ENCODE measurements around the gene UBE4B.
A peak's percentile ranks its signal among the peaks of the same experiment; 100 is the strongest.
"Not testable (repeated sequence)": the region's sequence is repeated elsewhere in the genome, so short reads cannot be mapped to it uniquely, and the experiment has no call there.

The UBE4B gene

GRCh38 chr1:10196976-10197375, 164.2 kb downstream of the UBE4B start:
- DNase-seq, result no peak
- H3K9me3 Mint-ChIP-seq, result no peaks in the 10 kb centered on the region
- no peaks in the 10 kb centered on the region for H3K4me1 Mint-ChIP-seq
- CTCF ChIA-PET, result no interaction called here
- peaks cover 23% of the 10 kb centered on the region for H3K27me3 Mint-ChIP-seq
- no peak overlapping the region for H3K27ac Mint-ChIP-seq
- H3K36me3 Mint-ChIP-seq, result no peaks in the 10 kb centered on the region
- H3K4me3 Mint-ChIP-seq, result no peak overlapping the region

- no peak for DNase-seq
- Mint-ChIP-seq H3K27me3 (peaks cover 21% of the 10 kb centered on the region), H3K4me1 (no peaks in the 10 kb centered on the region), H3K27ac (no peak overlapping the region), H3K4me3 (no peak overlapping the region), H3K36me3 (no peaks in the 10 kb centered on the region), H3K9me3 (no peaks in the 10 kb centered on the region)
- CTCF ChIA-PET, result interaction anchor here (1.0 to 1.6 kb wide), 2 partner anchors 8 to 9 kb away, joined by 4 to 6 read pairs; partner anchors contain the start of gene KIF1B
Observed at GRCh38 chr1:10200620-10201019, 167.9 kb downstream of the UBE4B start.

GRCh38 chr1:10204003-10204642, 171.4 kb downstream of the UBE4B start:
- Mint-ChIP-seq H3K4me3 (no peak overlapping the region), H3K36me3 (no peaks in the 10 kb centered on the region), H3K27me3 (peaks cover 42% of the 10 kb centered on the region), H3K4me1 (peaks cover under 1% of the 10 kb centered on the region), H3K27ac (no peak overlapping the region), H3K9me3 (no peaks in the 10 kb centered on the region)
- no peak for DNase-seq
- CTCF ChIA-PET, result interaction anchor here (0.7 kb wide), 1 partner anchor 135 kb away, joined by 3 read pairs; no protein-coding TSS in a partner anchor

GRCh38 chr1:10205206-10205605, 172.4 kb downstream of the UBE4B start:
- H3K27ac Mint-ChIP-seq, H3K4me3 Mint-ChIP-seq, H3K4me1 Mint-ChIP-seq, H3K36me3 Mint-ChIP-seq, CTCF ChIA-PET, H3K9me3 Mint-ChIP-seq, DNase-seq: not testable (repeated sequence)
- peaks cover 48% of the 10 kb centered on the region for H3K27me3 Mint-ChIP-seq

- Mint-ChIP-seq H3K36me3 (no peaks in the 10 kb centered on the region), H3K9me3 (no peaks in the 10 kb centered on the region), H3K4me1 (peaks cover 23% of the 10 kb centered on the region), H3K27me3 (peaks cover 46% of the 10 kb centered on the region), H3K27ac (no peak overlapping the region), H3K4me3 (no peak overlapping the region)
- CTCF ChIA-PET, result interaction anchor here (0.8 to 3.3 kb wide), 3 partner anchors 122 to 258 kb away, joined by 3 to 19 read pairs (median 14); no protein-coding TSS in a partner anchor
- no peak for DNase-seq
Observed at GRCh38 chr1:10207810-10208209, 175.1 kb downstream of the UBE4B start.

GRCh38 chr1:10208537-10208936, 175.8 kb downstream of the UBE4B start:
- no peaks in the 10 kb centered on the region for H3K36me3 Mint-ChIP-seq
- H3K9me3 Mint-ChIP-seq, result no peaks in the 10 kb centered on the region
- peak overlapping the region; percentile 34 for H3K4me3 Mint-ChIP-seq
- H3K4me1 Mint-ChIP-seq, result peaks cover 26% of the 10 kb centered on the region
- no peak for DNase-seq
- CTCF ChIA-PET, result interaction anchor here (0.7 to 3.3 kb wide), 7 partner anchors 8 to 132 kb away, joined by 3 to 19 read pairs (median 6); no protein-coding TSS in a partner anchor
- peaks cover 46% of the 10 kb centered on the region for H3K27me3 Mint-ChIP-seq
- no peak overlapping the region for H3K27ac Mint-ChIP-seq

- DNase-seq, result no peak
- peak overlapping the region; percentile 78 for H3K4me3 Mint-ChIP-seq
- CTCF ChIA-PET, result interaction anchor here (0.6 to 3.3 kb wide), 24 partner anchors 8 to 280 kb away, joined by 3 to 19 read pairs (median 4); partner anchors contain the start of gene CENPS
- H3K27me3 Mint-ChIP-seq, result peaks cover 42% of the 10 kb centered on the region
- no peaks in the 10 kb centered on the region for H3K9me3 Mint-ChIP-seq
- H3K27ac Mint-ChIP-seq, result no peak overlapping the region
- no peaks in the 10 kb centered on the region for H3K36me3 Mint-ChIP-seq
- peaks cover 26% of the 10 kb centered on the region for H3K4me1 Mint-ChIP-seq
Observed at GRCh38 chr1:10209590-10209904, 176.8 kb downstream of the UBE4B start.

- DNase-seq, result peak; percentile 96
- CTCF ChIA-PET, result interaction anchor here (0.6 to 3.3 kb wide), 26 partner anchors 9 to 285 kb away, joined by 3 to 19 read pairs (median 5); partner anchors contain the start of genes CENPS and UBE4B
- Mint-ChIP-seq H3K27ac (peak within 1 kb of the TSS; percentile 65), H3K9me3 (no peaks in the 10 kb centered on the region), H3K27me3 (peaks cover 42% of the 10 kb centered on the region), H3K4me3 (peak within 1 kb of the TSS; percentile 78), H3K4me1 (peaks cover 26% of the 10 kb centered on the region), H3K36me3 (no peaks in the 10 kb centered on the region)
Observed at GRCh38 chr1:10209905-10210810, 177.4 kb downstream of the UBE4B start, which contains the start of gene KIF1B. Gene KIF1B, plus strand, starts transcription at chr1:10210570. Its CDS starts 21,759 bp downstream, at chr1:10232329.

GRCh38 chr1:10210841-10211804, 178.4 kb downstream of the UBE4B start:
- CTCF ChIA-PET, result interaction anchor here (0.6 to 3.3 kb wide), 19 partner anchors 9 to 286 kb away, joined by 3 to 19 read pairs (median 5); partner anchors contain the start of genes CENPS and UBE4B
- DNase-seq, result peak; percentile 24
- Mint-ChIP-seq H3K4me3 (peak overlapping the region; percentile 74), H3K9me3 (no peaks in the 10 kb centered on the region), H3K36me3 (no peaks in the 10 kb centered on the region), H3K27ac (peak overlapping the region; percentile 65), H3K4me1 (peaks cover 34% of the 10 kb centered on the region), H3K27me3 (peaks cover 36% of the 10 kb centered on the region)

GRCh38 chr1:10211805-10212410, 179.2 kb downstream of the UBE4B start:
- peak overlapping the region; percentile 74 for H3K4me3 Mint-ChIP-seq
- peaks cover 40% of the 10 kb centered on the region for H3K4me1 Mint-ChIP-seq
- CTCF ChIA-PET, result no interaction called here
- no peaks in the 10 kb centered on the region for H3K9me3 Mint-ChIP-seq
- H3K36me3 Mint-ChIP-seq, result no peaks in the 10 kb centered on the region
- DNase-seq, result no peak
- H3K27ac Mint-ChIP-seq, result peak overlapping the region; percentile 3
- peaks cover 35% of the 10 kb centered on the region for H3K27me3 Mint-ChIP-seq

- no peak for DNase-seq
- H3K4me3 Mint-ChIP-seq, result peak overlapping the region; percentile 74
- no peak overlapping the region for H3K27ac Mint-ChIP-seq
- no peaks in the 10 kb centered on the region for H3K9me3 Mint-ChIP-seq
- CTCF ChIA-PET, result interaction anchor here (0.6 kb wide), 1 partner anchor 128 kb away, joined by 3 read pairs; no protein-coding TSS in a partner anchor
- H3K36me3 Mint-ChIP-seq, result no peaks in the 10 kb centered on the region
- H3K4me1 Mint-ChIP-seq, result peaks cover 40% of the 10 kb centered on the region
- peaks cover 30% of the 10 kb centered on the region for H3K27me3 Mint-ChIP-seq
Observed at GRCh38 chr1:10212476-10212875, 179.7 kb downstream of the UBE4B start.

GRCh38 chr1:10213186-10213705, 180.5 kb downstream of the UBE4B start:
- Mint-ChIP-seq H3K27me3 (peaks cover 22% of the 10 kb centered on the region), H3K27ac (no peak overlapping the region), H3K36me3 (no peaks in the 10 kb centered on the region), H3K4me3 (no peak overlapping the region), H3K9me3 (no peaks in the 10 kb centered on the region), H3K4me1 (peaks cover 40% of the 10 kb centered on the region)
- CTCF ChIA-PET, result no interaction called here
- no peak for DNase-seq
